Astrocyte (in vitro differentiated cells and primary cell): ENCODE results near the gene GFRAL. TPM values are rescaled to one million over a fixed set of nuclear protein-coding genes. Genes with fewer than 3 reads are reported as not detected.

ENCODE experiments used
- DNase-seq: peaks from one replicate; pipeline ENCODE4 v3.0.0-alpha.2; 2010; ENCODE audit warnings: low read depth
- FAIRE-seq: peaks from 2 replicates; lab custom pipeline; 2011; peaks lifted over from hg19 to GRCh38; lab: Jason Lieb, UNC
- H2AFZ ChIP-seq: 2 replicates; pipeline ENCODE4 v1.6.0; 2012; ENCODE audit warnings: low read depth, low read length, inconsistent platforms
- H3K27ac ChIP-seq: 2 replicates; pipeline ENCODE4 v1.5.1; 2011; ENCODE audit warnings: low read depth, low read length, inconsistent platforms
- H3K27me3 ChIP-seq: 2 replicates; pipeline ENCODE4 v1.6.0; 2011; ENCODE audit warnings: low read length, inconsistent platforms; ENCODE audit not compliant: insufficient read depth
- H3K36me3 ChIP-seq: 2 replicates; pipeline ENCODE4 v1.5.1; 2011; ENCODE audit warnings: low read length, inconsistent platforms; ENCODE audit not compliant: insufficient read depth
- H3K4me1 ChIP-seq: 2 replicates; pipeline ENCODE4 v1.5.1; 2011; ENCODE audit warnings: low read length, inconsistent platforms; ENCODE audit not compliant: insufficient read depth
- H3K4me2 ChIP-seq: 2 replicates; pipeline ENCODE4 v1.6.0; 2012; ENCODE audit warnings: low read length, inconsistent platforms
- H3K4me3 ChIP-seq: 2 replicates; pipeline ENCODE4 v1.5.1; 2011; ENCODE audit warnings: low read depth, mild to moderate bottlenecking, low read length, inconsistent platforms; ENCODE audit not compliant: insufficient read depth
- H3K79me2 ChIP-seq: 2 replicates; pipeline ENCODE4 v1.6.0; 2012; ENCODE audit warnings: mild to moderate bottlenecking, low read length, inconsistent platforms; ENCODE audit not compliant: insufficient read depth
- H3K9ac ChIP-seq: 2 replicates; pipeline ENCODE4 v1.6.0; 2012; ENCODE audit warnings: mild to moderate bottlenecking, low read length, inconsistent platforms
- H3K9me3 ChIP-seq: 2 replicates; pipeline ENCODE4 v1.5.1; 2012; ENCODE audit warnings: low read depth, mild to moderate bottlenecking, low read length, inconsistent platforms; ENCODE audit not compliant: insufficient read depth
- H4K20me1 ChIP-seq: 2 replicates; pipeline ENCODE4 v1.6.0; 2012; ENCODE audit warnings: low read length, inconsistent platforms; ENCODE audit not compliant: insufficient read depth
- H3K27ac Mint-ChIP-seq: one replicate; pipeline ENCODE4 v1.8.0; 2021; ENCODE audit warnings: mild to moderate bottlenecking, mixed read lengths; ENCODE audit not compliant: unreplicated experiment
- H3K27me3 Mint-ChIP-seq: one replicate; pipeline ENCODE4 v1.8.0; 2021; ENCODE audit warnings: low read depth, mixed read lengths; ENCODE audit not compliant: unreplicated experiment
- H3K36me3 Mint-ChIP-seq: one replicate; pipeline ENCODE4 v1.8.0; 2021; ENCODE audit warnings: low read depth, mixed read lengths; ENCODE audit not compliant: unreplicated experiment
- H3K4me1 Mint-ChIP-seq: one replicate; pipeline ENCODE4 v1.8.0; 2021; ENCODE audit warnings: low read depth, mixed read lengths; ENCODE audit not compliant: unreplicated experiment
- H3K4me3 Mint-ChIP-seq: one replicate; pipeline ENCODE4 v1.8.0; 2021; ENCODE audit warnings: mild to moderate bottlenecking, moderate library complexity, mixed read lengths; ENCODE audit not compliant: unreplicated experiment
- H3K9me3 Mint-ChIP-seq: one replicate; pipeline ENCODE4 v1.8.0; 2021; ENCODE audit warnings: mild to moderate bottlenecking, mixed read lengths; ENCODE audit not compliant: unreplicated experiment
- CTCF ChIP-seq: IDR thresholded peaks from 2 replicates; pipeline ENCODE4 v1.5.1; 2011; ENCODE audit warnings: low read depth, mild to moderate bottlenecking, inconsistent platforms, low read length, moderate library complexity; ENCODE audit not compliant: insufficient read depth
- EZH2 ChIP-seq: IDR thresholded peaks from 2 replicates; pipeline ENCODE4 v1.6.1; 2012; ENCODE audit warnings: mild to moderate bottlenecking, low read length, inconsistent platforms; ENCODE audit not compliant: insufficient read depth
- total RNA-seq: library from RNA; stranded (reverse); gene quantifications from 2 replicates; pipeline ENCODE4 v1.2.1, GENCODE V29; 2021

The GFRAL gene
- total RNA-seq, 1 donor from 2014 or later: not detected

GRCh38 chr6:55282115-55282514 is 45.2 kb upstream of the GFRAL start:
- no peaks in the 10 kb centered on the region for H3K9me3 ChIP-seq
- H2AFZ ChIP-seq: no peak overlapping the region
- no peaks in the 10 kb centered on the region for H3K4me1 Mint-ChIP-seq
- H3K4me3 ChIP-seq: no peak overlapping the region
- H3K27me3 Mint-ChIP-seq: no peaks in the 10 kb centered on the region
- no peaks in the 10 kb centered on the region for H3K36me3 ChIP-seq
- no peaks in the 10 kb centered on the region for H3K4me1 ChIP-seq
- H3K4me3 Mint-ChIP-seq: no peak overlapping the region
- no peak overlapping the region for H3K9ac ChIP-seq
- H3K36me3 Mint-ChIP-seq: no peaks in the 10 kb centered on the region
- no peaks in the 10 kb centered on the region for H3K9me3 Mint-ChIP-seq
- DNase-seq (no peak), FAIRE-seq (no peak)
- H3K27me3 ChIP-seq: no peaks in the 10 kb centered on the region
- H3K79me2 ChIP-seq: no peaks in the 10 kb centered on the region
- no peak overlapping the region for H3K27ac Mint-ChIP-seq
- H3K27ac ChIP-seq: no peak overlapping the region
- TF ChIP-seq CTCF (no peak), EZH2 (no peak)
- H4K20me1 ChIP-seq: no peaks in the 10 kb centered on the region
- no peak overlapping the region for H3K4me2 ChIP-seq

- no peak for DNase-seq
- TF ChIP-seq CTCF: no peak
- no peak for TF ChIP-seq EZH2
- no peak overlapping the region for H3K4me2 ChIP-seq
- H3K27ac ChIP-seq: no peak overlapping the region
- no peaks in the 10 kb centered on the region for H3K36me3 Mint-ChIP-seq
- no peak overlapping the region for H3K27ac Mint-ChIP-seq
- H3K9me3 ChIP-seq: no peaks in the 10 kb centered on the region
- H3K4me3 Mint-ChIP-seq: no peak overlapping the region
- FAIRE-seq: no peak
- H2AFZ ChIP-seq: no peak overlapping the region
- H3K4me1 ChIP-seq: no peaks in the 10 kb centered on the region
- H3K36me3 ChIP-seq: no peaks in the 10 kb centered on the region
- H3K9ac ChIP-seq: no peak overlapping the region
- no peaks in the 10 kb centered on the region for H3K79me2 ChIP-seq
- no peaks in the 10 kb centered on the region for H3K9me3 Mint-ChIP-seq
- H3K4me3 ChIP-seq: no peak overlapping the region
- no peaks in the 10 kb centered on the region for H4K20me1 ChIP-seq
- no peaks in the 10 kb centered on the region for H3K27me3 Mint-ChIP-seq
- H3K4me1 Mint-ChIP-seq: peaks cover 1% of the 10 kb centered on the region
- H3K27me3 ChIP-seq: no peaks in the 10 kb centered on the region
Observed at GRCh38 chr6:55286824-55287223, 40.4 kb upstream of the GFRAL start.

DNA sequence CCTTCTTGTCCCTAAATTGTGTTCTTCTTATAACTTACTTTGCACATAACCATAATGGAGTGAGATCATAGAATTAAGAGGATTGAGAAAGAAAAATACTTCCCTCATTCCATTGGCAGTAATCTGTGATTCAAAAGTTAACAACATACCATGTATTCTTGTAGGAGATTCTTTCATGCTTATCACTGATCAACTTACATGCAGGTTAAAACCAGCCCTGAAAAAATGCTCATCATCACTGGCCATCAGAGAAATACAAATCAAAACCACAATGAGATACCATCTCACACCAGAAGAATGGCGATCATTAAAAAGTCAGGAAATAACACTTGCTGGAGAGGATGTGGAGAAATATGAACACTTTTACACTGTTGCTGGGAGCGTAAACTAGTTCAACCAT is 36.5 kb upstream of the GFRAL start:
- H3K36me3 ChIP-seq: no peaks in the 10 kb centered on the region
- Mint-ChIP-seq H3K27me3 (no peaks in the 10 kb centered on the region), H3K4me1 (peaks cover 1% of the 10 kb centered on the region), H3K4me3 (no peak overlapping the region), H3K36me3 (no peaks in the 10 kb centered on the region), H3K9me3 (no peaks in the 10 kb centered on the region), H3K27ac (no peak overlapping the region)
- TF ChIP-seq CTCF (no peak), EZH2 (no peak)
- no peaks in the 10 kb centered on the region for H3K79me2 ChIP-seq
- no peak overlapping the region for H3K4me3 ChIP-seq
- H3K27me3 ChIP-seq: no peaks in the 10 kb centered on the region
- no peaks in the 10 kb centered on the region for H3K9me3 ChIP-seq
- no peak overlapping the region for H3K4me2 ChIP-seq
- no peak for DNase-seq
- FAIRE-seq: no peak
- H3K4me1 ChIP-seq: no peaks in the 10 kb centered on the region
- H2AFZ ChIP-seq: no peak overlapping the region
- no peak overlapping the region for H3K9ac ChIP-seq
- H3K27ac ChIP-seq: no peak overlapping the region
- no peaks in the 10 kb centered on the region for H4K20me1 ChIP-seq
